ENCODE measurements around the gene RNF133. TPM values are rescaled to one million over a fixed set of nuclear protein-coding genes. Genes with fewer than 3 reads are reported as not detected.

RNF133 gene
- total and polyA plus RNA-seq, 12 donors = 0.13 to 3.2 (median 0.57) TPM; not detected in 3

GRCh38 chr7:122726881-122727280, 28.0 kb upstream of the RNF133 start:
- no peak for DNase-seq
- WGBS, 4 donors = 47 to 56% (median 55%) methylated on average over 2 of the region's 2 CpGs
- no peak for TF ChIP-seq CTCF (IDR thresholded peaks at IDR 0.05)
- TF ChIP-seq POLR2A (IDR thresholded peaks at IDR 0.05) = no peak
- no peaks in the 10 kb centered on the region for H3K9me3 ChIP-seq (replicated peaks in 1 of 3)
- no peak overlapping the region for H3K4me3 ChIP-seq
- H3K36me3 ChIP-seq (replicated peaks in 1 of 2) = no peaks in the 10 kb centered on the region
- H3K27ac ChIP-seq = no peak overlapping the region
- intact Hi-C loops (cut with DNase I) = no loop called here
- no peaks in the 10 kb centered on the region for H3K27me3 ChIP-seq
- H3K4me1 ChIP-seq (replicated peaks in 1 of 2) = no peaks in the 10 kb centered on the region

- Histone ChIP-seq H3K4me1 (replicated peaks in 1 of 2) (no peaks in the 10 kb centered on the region), H3K4me3 (no peak overlapping the region), H3K27ac (no peak overlapping the region), H3K27me3 (no peaks in the 10 kb centered on the region), H3K9me3 (replicated peaks in 1 of 3) (no peaks in the 10 kb centered on the region), H3K36me3 (replicated peaks in 1 of 2) (no peaks in the 10 kb centered on the region)
- 86 to 90% (median 87%) methylated on average over 4 of the region's 4 CpGs for whole genome bisulfite sequencing, 4 donors
- intact Hi-C loops (cut with DNase I) = no loop called here
- TF ChIP-seq CTCF (IDR thresholded peaks at IDR 0.05) = no peak
- TF ChIP-seq POLR2A (IDR thresholded peaks at IDR 0.05) = no peak
- no peak for DNase-seq
Observed at GRCh38 chr7:122724366-122724765, 25.4 kb upstream of the RNF133 start.

GRCh38 chr7:122719010-122719578, 20.2 kb upstream of the RNF133 start:
- Histone ChIP-seq H3K9me3 (replicated peaks in 1 of 3) (no peaks in the 10 kb centered on the region), H3K27ac (no peak overlapping the region), H3K4me1 (replicated peaks in 1 of 2) (no peaks in the 10 kb centered on the region), H3K36me3 (replicated peaks in 1 of 2) (no peaks in the 10 kb centered on the region), H3K4me3 (no peak overlapping the region), H3K27me3 (no peaks in the 10 kb centered on the region)
- no peak for DNase-seq
- TF ChIP-seq POLR2A (IDR thresholded peaks at IDR 0.05) = no peak
- no peak for TF ChIP-seq CTCF (IDR thresholded peaks at IDR 0.05)
- intact Hi-C loops (cut with DNase I) = no loop called here
- WGBS, 4 donors = 84 to 91% (median 86%) methylated on average over 4 of the region's 4 CpGs

GRCh38 chr7:122717356-122718089, 18.6 kb upstream of the RNF133 start:
- DNase-seq = no peak
- intact Hi-C loops (cut with DNase I) = no loop called here
- no peaks in the 10 kb centered on the region for H3K27me3 ChIP-seq
- no peak overlapping the region for H3K27ac ChIP-seq
- 93 to 95% (median 95%) methylated on average over 6 of the region's 6 CpGs for WGBS, 4 donors
- no peak for TF ChIP-seq POLR2A (IDR thresholded peaks at IDR 0.05)
- no peak for TF ChIP-seq CTCF (IDR thresholded peaks at IDR 0.05)
- H3K4me3 ChIP-seq = no peak overlapping the region
- no peaks in the 10 kb centered on the region for H3K36me3 ChIP-seq (replicated peaks in 1 of 2)
- peaks cover 0 to 9% (median 0%) of the 10 kb centered on the region in 3 donors for H3K9me3 ChIP-seq (replicated peaks in 1 of 3)
- H3K4me1 ChIP-seq (replicated peaks in 1 of 2) = no peaks in the 10 kb centered on the region
